ENCODE measurements around the gene KLHL29. TPM values are rescaled to one million over a fixed set of nuclear protein-coding genes. Genes with fewer than 3 reads are reported as not detected.

Gene KLHL29
- total RNA-seq, 4 donors from 2014 or later, result 39.6 to 52.0 (median 40.4) TPM

DNA sequence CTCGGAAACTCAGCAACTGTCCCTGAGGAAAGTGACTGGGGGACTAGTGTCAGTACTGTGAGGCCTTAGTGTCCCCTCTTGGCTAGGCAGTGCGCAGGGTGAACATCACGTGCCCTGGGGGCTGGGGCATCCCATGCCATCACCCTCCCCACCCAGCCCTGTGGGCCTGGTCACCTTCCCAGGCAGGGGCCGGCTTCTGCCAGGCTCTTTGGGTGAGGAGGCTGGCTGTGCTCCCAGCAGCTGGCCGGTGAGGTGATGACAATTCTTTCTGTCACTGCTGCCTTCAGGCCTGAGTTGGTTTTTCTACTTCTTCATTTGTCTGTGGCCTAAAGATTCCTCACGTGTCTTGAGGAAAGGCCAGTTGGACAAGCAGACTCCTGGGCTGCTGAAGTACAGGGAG, 180.8 kb downstream of the KLHL29 start:
- WGBS, 2 donors, result 75 to 83% methylated on average over 5 to 6 of the region's 6 CpGs
- Histone ChIP-seq H3K27ac (peak overlapping the region; percentile 36 to 93 (median 66)), H3K4me1 (peaks cover 0 to 93% (median 54%) of the 10 kb centered on the region in 4 donors), H3K36me3 (peaks cover 0 to 7% (median 0%) of the 10 kb centered on the region in 3 donors), H3K4me3 (no peak overlapping the region), H3K9me3 (no peaks in the 10 kb centered on the region), H3K27me3 (no peaks in the 10 kb centered on the region)
- no peak for DNase-seq (ENCODE audit: low spot score in 2 of 2)
- TF ChIP-seq, protein P1, sequence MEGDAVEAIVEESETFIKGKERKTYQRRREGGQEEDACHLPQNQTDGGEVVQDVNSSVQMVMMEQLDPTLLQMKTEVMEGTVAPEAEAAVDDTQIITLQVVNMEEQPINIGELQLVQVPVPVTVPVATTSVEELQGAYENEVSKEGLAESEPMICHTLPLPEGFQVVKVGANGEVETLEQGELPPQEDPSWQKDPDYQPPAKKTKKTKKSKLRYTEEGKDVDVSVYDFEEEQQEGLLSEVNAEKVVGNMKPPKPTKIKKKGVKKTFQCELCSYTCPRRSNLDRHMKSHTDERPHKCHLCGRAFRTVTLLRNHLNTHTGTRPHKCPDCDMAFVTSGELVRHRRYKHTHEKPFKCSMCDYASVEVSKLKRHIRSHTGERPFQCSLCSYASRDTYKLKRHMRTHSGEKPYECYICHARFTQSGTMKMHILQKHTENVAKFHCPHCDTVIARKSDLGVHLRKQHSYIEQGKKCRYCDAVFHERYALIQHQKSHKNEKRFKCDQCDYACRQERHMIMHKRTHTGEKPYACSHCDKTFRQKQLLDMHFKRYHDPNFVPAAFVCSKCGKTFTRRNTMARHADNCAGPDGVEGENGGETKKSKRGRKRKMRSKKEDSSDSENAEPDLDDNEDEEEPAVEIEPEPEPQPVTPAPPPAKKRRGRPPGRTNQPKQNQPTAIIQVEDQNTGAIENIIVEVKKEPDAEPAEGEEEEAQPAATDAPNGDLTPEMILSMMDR (IDR thresholded peaks at IDR 0.05), result no peak
- TF ChIP-seq EP300 (IDR thresholded peaks at IDR 0.05) (no peak), POLR2A (IDR thresholded peaks at IDR 0.05) (no peak)

DNA sequence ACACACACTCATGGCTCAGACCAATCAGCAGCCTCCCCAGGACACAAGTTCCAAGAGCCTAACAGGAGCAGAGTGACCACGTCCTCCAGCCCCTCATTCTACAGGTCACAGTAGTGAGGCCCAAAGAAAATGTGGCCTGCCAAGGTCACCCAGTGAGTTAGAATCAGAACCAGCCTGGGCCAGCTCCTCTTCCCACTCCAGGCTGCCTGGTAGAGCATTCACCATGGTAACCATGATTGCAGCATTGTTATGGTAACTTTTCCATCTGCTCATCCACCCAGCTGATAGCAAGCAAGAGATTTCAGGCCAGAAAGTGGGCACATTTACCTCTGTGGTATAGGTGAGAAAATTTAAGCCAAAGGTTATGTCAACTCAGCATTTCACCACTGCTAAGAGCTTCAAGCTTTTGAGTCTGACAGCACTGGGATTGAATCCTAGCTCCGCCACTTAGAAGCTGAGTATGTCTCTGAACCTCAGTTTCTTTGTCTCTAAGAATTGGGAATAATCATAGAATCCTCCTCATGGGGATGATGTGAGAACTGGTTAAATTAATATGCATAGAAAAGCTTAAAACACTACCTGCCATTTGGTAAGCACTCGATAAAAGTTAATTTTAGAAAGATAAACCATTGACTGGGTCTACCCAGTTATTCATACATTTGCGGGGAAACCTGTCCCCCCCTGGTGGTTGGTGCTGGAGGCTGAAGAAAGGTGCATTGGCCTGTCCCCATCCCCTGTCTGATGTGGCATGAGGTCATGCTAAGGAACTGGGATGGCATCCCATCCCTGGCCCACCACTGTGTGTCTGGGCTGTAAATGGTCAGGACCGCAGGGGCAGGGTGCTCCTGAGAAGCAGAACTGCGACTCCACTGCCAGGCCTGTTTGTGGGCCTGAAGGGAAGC, 181.5 kb downstream of the KLHL29 start:
- H3K4me3 ChIP-seq, result no peak overlapping the region
- no peaks in the 10 kb centered on the region for H3K27me3 ChIP-seq
- peaks cover 0 to 7% (median 0%) of the 10 kb centered on the region in 3 donors for H3K36me3 ChIP-seq
- no peaks in the 10 kb centered on the region for H3K9me3 ChIP-seq
- no peak for TF ChIP-seq EP300 (IDR thresholded peaks at IDR 0.05)
- TF ChIP-seq, protein P1 (IDR thresholded peaks at IDR 0.05), result peak in 2 of 5 experiments; percentile 22 to 25
- peak overlapping the region; percentile 36 to 93 (median 66) for H3K27ac ChIP-seq
- WGBS, 2 donors, result 68 to 76% methylated on average over 5 to 6 of the region's 6 CpGs
- no peak for DNase-seq (ENCODE audit: low spot score in 2 of 2)
- peaks cover 0 to 91% (median 50%) of the 10 kb centered on the region in 4 donors for H3K4me1 ChIP-seq

DNA sequence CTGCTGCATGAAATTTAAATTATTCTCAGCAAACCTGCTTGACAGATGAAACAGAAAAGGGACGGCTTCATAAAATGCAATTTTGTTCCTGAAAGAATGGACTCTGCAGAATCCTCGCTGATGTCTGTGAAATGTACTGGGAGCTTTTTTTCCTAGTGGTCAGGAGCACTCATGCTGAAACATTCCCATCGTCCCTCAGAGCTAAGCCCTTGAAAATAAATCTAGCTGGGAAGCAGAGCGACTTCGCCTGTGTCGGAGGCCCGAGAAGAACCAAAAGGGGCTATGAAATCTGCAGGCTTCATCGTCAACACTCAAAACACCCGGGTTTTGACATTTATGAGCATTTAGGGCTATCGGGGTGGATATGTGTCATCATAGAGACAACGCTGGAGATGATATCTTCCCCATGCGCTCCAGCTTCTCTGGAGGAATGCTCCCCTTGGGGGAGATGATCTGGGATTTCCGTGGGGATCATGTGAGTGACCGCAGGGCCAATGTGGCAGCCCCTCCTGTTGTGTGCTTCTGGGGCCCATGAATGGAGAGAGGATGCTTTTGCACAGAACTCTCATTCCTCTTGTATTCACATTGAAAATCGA, 182.3 kb downstream of the KLHL29 start:
- no peak overlapping the region for H3K4me3 ChIP-seq
- no peaks in the 10 kb centered on the region for H3K27me3 ChIP-seq
- DNase-seq (ENCODE audit: low spot score in 2 of 2), result no peak
- peaks cover 0 to 88% (median 45%) of the 10 kb centered on the region in 4 donors for H3K4me1 ChIP-seq
- no peaks in the 10 kb centered on the region for H3K9me3 ChIP-seq
- H3K36me3 ChIP-seq, result peaks cover 0 to 3% (median 0%) of the 10 kb centered on the region in 3 donors
- WGBS, 2 donors, result 80 to 83% methylated on average over 15 of the region's 15 CpGs
- TF ChIP-seq, protein P1 (IDR thresholded peaks at IDR 0.05), result no peak
- TF ChIP-seq POLR2A (IDR thresholded peaks at IDR 0.05) (no peak), EP300 (IDR thresholded peaks at IDR 0.05) (no peak)
- H3K27ac ChIP-seq, result peak overlapping the region in 2 of 4 donors; percentile 87 to 93

DNA sequence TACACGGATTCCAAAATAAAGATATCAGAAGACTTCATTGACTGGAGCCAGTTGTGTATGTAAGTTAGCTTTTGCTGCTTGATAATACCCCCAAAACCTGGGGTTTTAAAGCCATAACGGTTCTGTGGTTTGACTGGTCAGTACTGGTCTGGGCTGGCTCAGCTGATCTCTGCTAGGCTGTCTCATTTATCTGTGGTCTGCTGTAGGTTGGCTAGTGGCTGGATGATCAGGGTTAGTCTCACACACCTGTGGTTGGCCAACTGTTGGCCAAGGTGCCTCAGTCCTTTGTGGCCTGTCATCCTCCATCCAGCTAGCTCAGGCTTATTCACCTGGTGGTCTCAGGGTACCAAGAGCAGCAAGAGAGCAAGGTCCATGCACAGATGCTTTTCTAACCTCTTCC, 183.2 kb downstream of the KLHL29 start:
- peak overlapping the region in 2 of 4 donors; percentile 72 to 93 for H3K27ac ChIP-seq
- no peaks in the 10 kb centered on the region for H3K36me3 ChIP-seq
- peaks cover 0 to 80% (median 35%) of the 10 kb centered on the region in 4 donors for H3K4me1 ChIP-seq
- no peak for TF ChIP-seq EP300 (IDR thresholded peaks at IDR 0.05)
- TF ChIP-seq, protein P1 (IDR thresholded peaks at IDR 0.05), result no peak
- no peak for TF ChIP-seq POLR2A (IDR thresholded peaks at IDR 0.05)
- no peak overlapping the region for H3K4me3 ChIP-seq
- no peaks in the 10 kb centered on the region for H3K9me3 ChIP-seq
- 81 to 82% methylated on average over 2 of the region's 2 CpGs for WGBS, 2 donors
- no peaks in the 10 kb centered on the region for H3K27me3 ChIP-seq
- no peak for DNase-seq (ENCODE audit: low spot score in 2 of 2)

Data from tibial nerve (tissue), 4 donors.